Measurements from ENCODE around the gene SSR3.

DNA sequence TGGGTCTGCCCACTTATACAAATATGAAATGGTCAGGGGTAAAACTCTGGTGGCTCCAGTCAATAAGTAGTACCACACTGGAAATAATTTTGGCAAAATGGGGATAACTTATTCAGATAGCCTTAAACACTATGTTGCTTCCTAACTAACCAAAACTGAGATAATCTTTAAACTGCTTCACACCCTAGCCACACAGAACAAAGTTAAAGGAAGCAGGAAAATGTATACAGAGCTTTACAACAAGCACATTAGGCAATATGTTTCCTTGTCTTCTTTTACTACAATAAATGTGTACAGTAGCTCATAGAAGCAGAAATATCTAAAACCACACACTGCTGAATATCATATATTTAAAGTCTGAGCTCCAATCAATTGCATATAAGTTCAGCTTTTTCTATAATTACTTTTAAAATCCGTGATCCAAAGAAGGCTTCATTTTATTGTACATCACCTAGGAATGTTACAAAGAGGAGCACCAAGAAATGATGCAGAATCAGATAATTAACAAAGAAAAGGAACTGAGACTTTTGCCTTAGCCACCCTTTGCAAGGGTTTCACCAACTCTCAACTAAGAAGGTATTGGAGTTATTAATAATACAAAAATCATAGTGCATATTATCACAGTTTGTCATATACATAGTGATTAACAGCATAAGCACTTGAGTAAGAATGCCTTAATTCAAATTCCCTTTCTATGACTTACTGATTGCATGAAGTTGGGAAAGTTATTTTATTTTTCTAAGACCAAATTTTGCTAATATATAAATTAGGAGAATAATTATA, 9.2 kb upstream of the SSR3 start:
- no peak for TF ChIP-seq GATA2 (IDR thresholded peaks at IDR 0.05; ENCODE audit: low read depth, low read length)
- TF ChIP-seq GATA3 (IDR thresholded peaks at IDR 0.05; ENCODE audit: low read depth, low read length), result no peak

All from SH-SY5Y (cell line).